RWPE2 (cell line): Measurements from ENCODE around the gene HDAC3.

Experiments
- ATAC-seq: fragments of 200-7000 bp; cut with Tn5 transposase; 3 replicates; pipeline ENCODE4 v1.9.1; 2021; ENCODE audit warnings: low read depth
- DNase-seq: peaks from one replicate; pipeline ENCODE4 v3.0.0-alpha.2; 2020; ENCODE audit warnings: low spot score
- H3K27ac ChIP-seq: fragments of 450-650 bp; 2 replicates; pipeline ENCODE4 v1.5.1; 2017; ENCODE audit warnings: mild to moderate bottlenecking; ENCODE audit not compliant: poor library complexity, severe bottlenecking
- H3K27me3 ChIP-seq: fragments of 250-450 bp; sonication (Bioruptor Pico); 2 replicates; pipeline ENCODE4 v1.5.1; 2021; ENCODE audit warnings: mild to moderate bottlenecking, moderate library complexity; ENCODE audit not compliant: insufficient read depth, poor library complexity, severe bottlenecking
- H3K36me3 ChIP-seq: fragments of 250-450 bp; sonication (Bioruptor Pico); 2 replicates; pipeline ENCODE4 v1.5.1; 2020; ENCODE audit warnings: low read depth, mild to moderate bottlenecking, moderate library complexity
- H3K4me1 ChIP-seq: fragments of 250-450 bp; sonication (Bioruptor Pico); 2 replicates; pipeline ENCODE4 v1.5.1; 2021; ENCODE audit warnings: mild to moderate bottlenecking, moderate library complexity; ENCODE audit not compliant: insufficient read depth, poor library complexity, severe bottlenecking
- H3K4me3 ChIP-seq: fragments of 250-450 bp; sonication (Bioruptor Pico); 2 replicates; pipeline ENCODE4 v1.5.1; 2021; ENCODE audit warnings: mild to moderate bottlenecking, moderate library complexity; ENCODE audit not compliant: severe bottlenecking
- H3K9me3 ChIP-seq: fragments of 250-450 bp; sonication (Bioruptor Pico); 2 replicates; pipeline ENCODE4 v1.5.1; 2021; ENCODE audit warnings: mild to moderate bottlenecking, moderate library complexity; ENCODE audit not compliant: severe bottlenecking
- TF ChIP-seq, protein P1 (sequence below): fragments of 450-650 bp; IDR thresholded peaks from one replicate; pipeline ENCODE4 v1.5.1; 2017; ENCODE audit warnings: mild to moderate bottlenecking, moderate library complexity; ENCODE audit not compliant: poor library complexity, severe bottlenecking

The HDAC3 gene

DNA sequence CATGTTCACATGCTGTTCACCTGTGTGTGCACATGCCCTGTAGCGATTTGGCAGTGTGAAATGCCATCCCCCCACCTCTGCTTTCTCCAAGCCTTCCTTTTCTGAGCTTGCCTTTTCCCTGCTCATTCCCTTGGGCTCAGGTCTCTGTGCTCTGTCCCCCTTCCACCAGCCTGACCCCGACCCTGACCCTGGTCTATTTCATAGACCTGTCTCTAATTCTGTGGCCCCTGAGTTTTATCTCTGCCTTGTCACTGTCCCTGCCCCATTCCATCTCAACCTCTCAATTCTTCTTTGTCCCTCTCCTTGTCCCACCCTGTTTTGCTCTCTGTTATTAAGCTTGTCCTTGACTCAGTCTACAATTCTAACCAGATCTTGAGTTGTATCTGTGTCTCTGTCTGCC lies 44.6 kb upstream of the HDAC3 start:
- no peak for DNase-seq
- Histone ChIP-seq H3K4me1 (peaks cover 26% of the 10 kb centered on the region), H3K27me3 (no peaks in the 10 kb centered on the region), H3K27ac (peak overlapping the region; percentile 86), H3K4me3 (peak overlapping the region; percentile 40), H3K9me3 (no peaks in the 10 kb centered on the region), H3K36me3 (peaks cover 35% of the 10 kb centered on the region)
- TF ChIP-seq, protein P1, sequence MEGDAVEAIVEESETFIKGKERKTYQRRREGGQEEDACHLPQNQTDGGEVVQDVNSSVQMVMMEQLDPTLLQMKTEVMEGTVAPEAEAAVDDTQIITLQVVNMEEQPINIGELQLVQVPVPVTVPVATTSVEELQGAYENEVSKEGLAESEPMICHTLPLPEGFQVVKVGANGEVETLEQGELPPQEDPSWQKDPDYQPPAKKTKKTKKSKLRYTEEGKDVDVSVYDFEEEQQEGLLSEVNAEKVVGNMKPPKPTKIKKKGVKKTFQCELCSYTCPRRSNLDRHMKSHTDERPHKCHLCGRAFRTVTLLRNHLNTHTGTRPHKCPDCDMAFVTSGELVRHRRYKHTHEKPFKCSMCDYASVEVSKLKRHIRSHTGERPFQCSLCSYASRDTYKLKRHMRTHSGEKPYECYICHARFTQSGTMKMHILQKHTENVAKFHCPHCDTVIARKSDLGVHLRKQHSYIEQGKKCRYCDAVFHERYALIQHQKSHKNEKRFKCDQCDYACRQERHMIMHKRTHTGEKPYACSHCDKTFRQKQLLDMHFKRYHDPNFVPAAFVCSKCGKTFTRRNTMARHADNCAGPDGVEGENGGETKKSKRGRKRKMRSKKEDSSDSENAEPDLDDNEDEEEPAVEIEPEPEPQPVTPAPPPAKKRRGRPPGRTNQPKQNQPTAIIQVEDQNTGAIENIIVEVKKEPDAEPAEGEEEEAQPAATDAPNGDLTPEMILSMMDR, result no peak
- peak; percentile 4 for ATAC-seq

DNA sequence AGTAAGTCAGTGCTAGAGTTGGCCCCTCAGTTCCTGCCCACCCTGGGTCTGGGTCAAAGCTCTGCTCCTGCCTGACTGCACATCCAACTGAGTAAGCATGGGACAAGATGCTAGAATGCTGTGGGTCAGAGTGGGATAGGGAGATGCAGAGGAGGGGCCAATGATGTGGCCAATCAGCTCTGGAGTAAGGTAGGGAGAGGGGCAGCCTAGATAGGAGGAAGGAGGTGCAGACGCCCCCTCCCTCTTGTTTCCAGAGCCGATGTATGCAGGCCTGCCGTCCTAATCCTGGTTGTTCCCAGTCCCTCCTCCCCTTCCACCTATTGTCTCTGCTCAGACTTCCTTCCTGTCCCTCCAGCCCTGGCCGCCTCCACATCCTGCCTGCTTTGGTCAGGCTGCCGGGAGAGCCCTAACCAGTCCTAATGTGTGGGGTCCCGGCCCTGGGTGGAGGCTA lies 44.1 kb upstream of the HDAC3 start:
- peak overlapping the region; percentile 40 for H3K4me3 ChIP-seq
- peaks cover 35% of the 10 kb centered on the region for H3K36me3 ChIP-seq
- DNase-seq (no peak), ATAC-seq (peak; percentile 63)
- TF ChIP-seq, protein P1, result no peak
- H3K27ac ChIP-seq, result peak overlapping the region; percentile 86
- peaks cover 26% of the 10 kb centered on the region for H3K4me1 ChIP-seq
- no peaks in the 10 kb centered on the region for H3K27me3 ChIP-seq
- no peaks in the 10 kb centered on the region for H3K9me3 ChIP-seq

DNA sequence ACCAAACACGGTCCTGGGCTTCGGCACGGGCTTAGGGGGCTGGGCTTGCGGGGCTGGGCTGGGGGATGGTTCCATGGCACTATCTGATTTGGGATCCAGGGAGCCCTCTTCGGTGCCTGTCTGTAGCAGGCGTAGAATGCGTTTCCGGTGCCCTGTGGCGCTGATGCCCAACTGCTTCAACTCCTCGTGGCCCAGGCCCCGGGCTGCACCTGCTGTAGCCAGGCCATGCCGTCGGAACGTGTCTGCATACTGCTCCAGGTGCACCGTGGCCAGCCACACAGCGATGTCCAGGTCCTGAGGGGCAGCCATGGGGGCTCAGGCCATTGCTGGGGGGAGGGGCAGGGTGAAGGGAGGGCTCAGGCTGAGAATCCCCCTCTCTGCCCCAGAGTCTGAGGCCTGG lies 43.5 kb upstream of the HDAC3 start:
- H3K4me3 ChIP-seq, result no peak overlapping the region
- ATAC-seq, result no peak
- DNase-seq, result no peak

DNA sequence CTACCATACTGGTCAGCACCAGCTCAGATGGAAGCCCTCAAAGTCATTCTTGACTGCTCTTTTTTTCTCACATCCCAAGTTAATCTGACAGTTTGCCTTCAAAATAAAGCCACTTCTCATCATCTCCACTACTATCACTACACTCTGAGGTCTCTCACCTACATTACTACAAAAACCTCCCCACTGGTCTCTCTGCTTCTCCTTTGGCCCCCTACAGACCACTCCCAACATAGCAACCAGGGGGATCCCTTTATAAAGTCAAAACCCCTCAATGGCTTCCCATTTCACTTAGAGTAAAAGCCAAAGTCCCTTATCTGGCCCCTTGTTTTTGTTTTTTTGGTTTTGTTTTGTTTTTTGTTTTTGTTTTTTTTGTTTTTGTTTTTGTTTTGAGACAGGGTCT lies 40.8 kb upstream of the HDAC3 start:
- DNase-seq, result no peak
- peaks cover 17% of the 10 kb centered on the region for H3K4me1 ChIP-seq
- H3K36me3 ChIP-seq, result peaks cover 35% of the 10 kb centered on the region
- H3K9me3 ChIP-seq, result no peaks in the 10 kb centered on the region
- H3K27me3 ChIP-seq, result no peaks in the 10 kb centered on the region
- H3K4me3 ChIP-seq, result no peak overlapping the region
- H3K27ac ChIP-seq, result no peak overlapping the region
- no peak for ATAC-seq
- TF ChIP-seq, protein P1, result no peak

More for the DNA sequence above, 43.5 kb upstream of the HDAC3 start:
- H3K27ac ChIP-seq, result peak overlapping the region; percentile 86
- H3K27me3 ChIP-seq, result no peaks in the 10 kb centered on the region
- TF ChIP-seq, protein P1, result no peak
- H3K9me3 ChIP-seq, result no peaks in the 10 kb centered on the region
- H3K36me3 ChIP-seq, result peaks cover 35% of the 10 kb centered on the region
- peaks cover 26% of the 10 kb centered on the region for H3K4me1 ChIP-seq

DNA sequence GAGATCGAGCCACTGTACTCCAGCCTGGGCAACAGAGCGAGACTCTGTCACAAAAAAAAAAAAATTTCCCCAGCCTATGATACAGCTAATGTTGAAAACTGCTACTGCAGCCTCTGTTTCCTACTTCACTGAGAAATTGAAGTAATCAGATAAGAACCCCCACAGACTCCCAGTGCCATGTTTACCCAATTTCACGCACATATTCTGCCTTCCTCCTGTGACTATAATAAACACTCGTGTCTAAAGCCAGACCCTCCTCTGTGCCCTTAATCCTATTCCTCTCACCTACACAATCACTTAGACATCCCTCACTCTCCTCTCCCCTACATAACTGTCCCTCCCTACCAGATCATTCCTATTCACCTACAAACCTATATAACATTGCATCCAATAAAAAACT lies 39.0 kb upstream of the HDAC3 start:
- Histone ChIP-seq H3K4me1 (peaks cover 4% of the 10 kb centered on the region), H3K4me3 (no peak overlapping the region), H3K36me3 (peaks cover 50% of the 10 kb centered on the region), H3K27ac (no peak overlapping the region), H3K9me3 (no peaks in the 10 kb centered on the region), H3K27me3 (no peaks in the 10 kb centered on the region)
- TF ChIP-seq, protein P1, result no peak
- DNase-seq (no peak), ATAC-seq (no peak)
